ENCODE results near the gene SNCG. TPM values are rescaled to one million over a fixed set of nuclear protein-coding genes. Genes with fewer than 3 reads are reported as not detected.

SNCG gene
- polyA plus RNA-seq, 12 donors = 3.1 to 50.4 (median 4.4) TPM; not detected in 1

- no peak for DNase-seq
These were observed 1.8 kb downstream of the SNCG start for GRCh38 chr10:86960003-86960862.

- no peak for DNase-seq
These were observed 2.5 kb downstream of the SNCG start for GRCh38 chr10:86960863-86961434.

GRCh38 chr10:86961481-86962091 is 3.2 kb downstream of the SNCG start:
- DNase-seq = no peak

DNA sequence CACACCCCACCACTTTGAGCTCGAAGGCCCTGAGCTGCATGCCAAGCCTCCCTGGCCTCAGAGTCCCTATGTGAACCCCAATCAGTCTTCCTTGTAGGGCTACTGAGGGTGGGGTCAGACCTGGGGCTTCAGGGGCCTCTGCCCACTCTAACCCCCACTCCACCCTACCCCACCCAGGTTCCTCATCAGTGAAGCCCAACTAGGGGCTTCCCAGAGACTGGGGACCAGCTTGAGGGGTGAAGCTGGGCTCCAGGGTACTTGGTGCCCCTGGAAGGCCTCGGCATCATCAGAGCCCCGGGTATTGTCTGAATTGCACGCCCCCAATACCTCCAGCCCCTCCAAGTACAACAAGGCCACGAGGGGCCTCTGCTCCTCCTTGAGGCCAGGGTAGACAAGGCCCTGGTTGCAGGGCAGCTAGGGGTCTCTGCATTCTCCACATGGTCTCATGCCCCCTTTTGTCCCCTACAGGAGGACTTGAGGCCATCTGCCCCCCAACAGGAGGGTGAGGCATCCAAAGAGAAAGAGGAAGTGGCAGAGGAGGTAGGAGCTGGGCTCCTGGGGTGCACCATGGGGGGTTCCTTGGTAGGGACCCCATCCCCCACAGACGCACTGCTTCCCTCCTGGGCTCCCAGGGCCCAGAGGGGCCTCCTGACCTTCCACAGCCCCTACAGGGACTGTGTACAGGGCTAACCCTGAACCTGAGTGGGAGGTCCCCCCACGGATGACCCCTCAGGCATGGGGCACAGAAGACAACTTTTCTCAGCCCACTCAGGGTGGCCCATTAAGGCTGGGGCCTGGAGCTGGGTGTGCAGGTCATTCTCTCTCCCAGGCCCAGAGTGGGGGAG is 4.0 kb downstream of the SNCG start:
- no peak for DNase-seq

DNA sequence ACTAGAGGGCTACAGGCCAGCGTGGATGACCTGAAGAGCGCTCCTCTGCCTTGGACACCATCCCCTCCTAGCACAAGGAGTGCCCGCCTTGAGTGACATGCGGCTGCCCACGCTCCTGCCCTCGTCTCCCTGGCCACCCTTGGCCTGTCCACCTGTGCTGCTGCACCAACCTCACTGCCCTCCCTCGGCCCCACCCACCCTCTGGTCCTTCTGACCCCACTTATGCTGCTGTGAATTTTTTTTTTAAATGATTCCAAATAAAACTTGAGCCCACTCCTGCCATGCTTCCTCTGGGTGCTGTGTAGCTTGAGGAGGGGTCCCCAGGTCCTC is 4.5 kb downstream of the SNCG start:
- DNase-seq = no peak

DNA sequence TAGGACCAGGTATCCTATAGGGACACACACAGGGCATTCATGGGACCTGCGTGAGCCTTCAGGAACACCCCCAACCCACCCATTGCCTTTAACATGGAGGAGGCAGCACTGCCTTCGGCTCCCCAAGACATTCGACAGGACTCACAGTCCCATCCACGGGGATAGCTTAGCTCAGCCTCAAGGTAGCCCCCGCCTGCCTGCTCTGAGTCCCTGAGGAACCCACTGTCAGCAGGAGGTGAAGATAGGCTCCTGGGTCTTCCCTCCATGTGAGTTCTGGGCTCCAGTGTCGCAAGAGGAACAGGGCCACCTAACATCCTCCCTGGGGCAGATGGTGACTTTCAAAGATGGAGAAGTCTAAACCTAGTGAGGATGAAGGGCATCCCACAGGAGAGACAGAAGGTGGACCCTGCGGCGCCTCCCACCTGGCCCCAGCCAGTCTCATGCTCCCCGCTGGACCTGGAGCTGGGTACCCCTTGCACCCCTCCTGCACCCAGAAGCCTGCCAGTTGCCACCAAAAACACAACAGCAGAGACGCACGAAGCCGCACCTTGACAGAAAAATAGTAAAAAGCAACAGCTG is 5.0 kb downstream of the SNCG start:
- no peak for DNase-seq

DNA sequence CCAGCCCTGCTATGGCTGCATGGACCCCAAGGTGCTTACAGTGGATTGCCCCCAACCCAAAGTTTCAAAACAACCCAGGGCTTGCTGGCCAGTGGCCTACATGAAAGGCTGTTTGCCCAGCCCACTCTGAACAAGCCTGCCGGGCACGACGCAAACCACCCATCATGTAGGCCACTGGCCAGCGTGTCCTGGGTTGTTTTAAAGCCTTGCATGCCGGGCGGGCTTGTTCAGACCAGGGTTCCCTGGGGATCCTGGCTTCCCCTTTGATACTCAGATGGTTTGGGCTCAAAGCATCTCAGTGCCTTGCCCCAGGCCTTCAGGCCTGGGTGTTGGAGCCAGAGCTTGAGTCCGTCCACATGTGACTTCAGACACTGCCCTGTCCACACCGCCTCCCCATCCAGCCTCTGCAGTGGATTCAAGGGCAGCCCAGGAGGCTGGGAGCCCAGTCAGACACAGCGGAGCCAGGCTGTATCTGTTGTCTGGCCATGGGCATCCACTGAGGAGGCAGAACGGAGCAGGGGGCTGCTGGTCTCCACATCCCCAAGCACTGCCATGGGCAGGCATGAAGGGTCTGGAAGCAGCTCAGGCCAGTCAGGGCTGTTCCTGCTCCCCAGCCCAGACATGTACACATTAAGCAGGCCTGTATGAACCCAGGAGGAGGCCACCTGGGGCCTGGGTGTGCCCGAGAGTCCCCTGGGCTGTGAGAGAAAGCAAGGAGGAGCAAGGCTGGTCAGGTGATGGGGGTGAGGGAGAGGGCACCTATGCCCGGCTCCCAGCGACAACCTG is 5.9 kb downstream of the SNCG start:
- DNase-seq = no peak

GRCh38 chr10:86964847-86965190 is 6.4 kb downstream of the SNCG start:
- DNase-seq = no peak

GRCh38 chr10:86965986-86966654 is 7.7 kb downstream of the SNCG start:
- no peak for DNase-seq

DNA sequence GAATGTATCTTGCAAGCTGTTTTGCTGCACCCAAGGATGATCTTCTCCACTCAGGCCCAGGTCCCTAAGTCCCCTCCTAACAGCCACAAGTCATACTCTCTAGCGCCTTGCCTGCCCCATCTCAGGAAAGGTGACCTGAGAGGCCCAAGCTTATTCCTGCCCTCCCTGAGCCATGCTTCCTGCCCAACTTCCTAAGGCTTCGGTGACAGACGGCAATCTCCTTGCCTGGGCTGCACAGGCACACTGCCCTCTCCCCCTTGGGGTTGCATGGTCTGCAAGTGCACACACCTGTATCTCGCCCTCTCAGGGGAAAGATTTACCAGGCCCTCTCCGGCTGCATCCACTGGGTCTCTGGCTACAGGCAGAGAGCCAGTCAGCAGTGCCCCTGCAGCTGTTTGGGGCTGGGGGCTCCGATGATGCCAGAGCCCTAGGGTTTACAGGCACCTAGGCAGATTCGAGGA is 9.1 kb downstream of the SNCG start:
- DNase-seq = no peak

DNA sequence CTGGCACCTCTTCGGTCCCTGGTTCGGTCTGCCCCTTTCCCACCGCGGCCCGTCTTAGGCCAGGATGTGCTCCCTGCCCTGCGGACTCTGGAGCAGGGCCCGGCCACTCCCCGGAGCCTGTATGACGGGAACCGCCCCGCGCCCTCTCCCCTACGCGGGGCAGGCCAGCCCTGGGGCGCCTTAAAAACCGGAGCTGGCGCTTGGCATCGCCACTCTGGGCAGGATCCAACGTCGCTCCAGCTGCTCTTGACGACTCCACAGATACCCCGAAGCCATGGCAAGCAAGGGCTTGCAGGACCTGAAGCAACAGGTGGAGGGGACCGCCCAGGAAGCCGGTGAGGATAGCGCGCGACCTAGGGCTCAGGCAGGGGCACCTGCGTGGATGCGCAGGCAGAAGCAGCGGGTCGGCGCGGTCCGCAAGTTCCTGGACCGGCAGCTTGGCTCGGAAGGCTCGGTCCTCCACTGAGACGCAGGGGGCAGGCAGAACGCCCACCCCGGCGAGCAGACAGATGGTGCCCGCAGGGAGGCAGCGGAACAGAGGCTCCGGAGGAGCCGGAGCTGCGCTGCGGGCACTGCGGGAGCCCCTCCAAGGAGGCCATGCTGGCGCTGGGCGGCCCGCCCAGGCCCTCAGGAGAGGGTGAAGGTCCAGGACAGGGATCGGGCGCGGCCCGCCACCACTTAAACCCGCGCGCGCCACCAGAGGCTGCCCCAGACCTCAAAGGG is 10.0 kb downstream of the SNCG start, which contains the start of gene ADIRF:
Gene ADIRF, plus strand, starts transcription at position 212 of the 723 bp plus-strand sequence. Its CDS starts 63 bp downstream, at position 275.
- DNase-seq = no peak

- no peak for DNase-seq
These were observed 10.6 kb downstream of the SNCG start for GRCh38 chr10:86968994-86969355.

DNA sequence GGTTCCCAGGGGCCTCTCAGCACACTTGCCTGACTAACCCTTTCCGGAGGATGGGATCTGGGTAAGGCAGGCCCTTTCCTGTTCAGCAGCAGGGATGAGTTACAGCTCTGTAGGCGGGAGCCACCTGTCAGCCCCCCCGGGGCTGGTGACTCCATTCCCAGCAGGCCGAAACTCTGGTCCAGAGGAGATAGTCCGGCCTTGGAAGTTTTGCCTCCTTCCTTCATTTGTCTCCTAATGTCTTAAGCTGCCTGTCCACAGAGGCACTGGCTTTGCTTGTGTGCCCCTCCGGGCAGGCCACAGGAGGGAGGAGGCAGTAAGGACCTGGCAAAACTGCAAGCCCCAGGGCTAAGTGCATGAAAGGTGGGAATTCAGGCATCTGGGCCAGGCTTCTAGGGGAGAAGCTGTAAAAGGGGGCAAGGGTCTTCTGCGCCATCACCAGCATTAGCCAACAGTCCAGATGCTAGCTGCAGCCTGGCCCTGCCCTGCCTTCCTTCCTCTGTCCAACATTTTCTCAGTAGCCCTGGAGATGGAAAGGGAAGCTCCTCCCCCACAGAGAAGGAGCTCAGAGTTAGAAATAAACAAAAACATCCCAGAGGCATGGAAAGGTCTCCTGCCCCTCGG is 11.1 kb downstream of the SNCG start:
- DNase-seq = no peak

DNA sequence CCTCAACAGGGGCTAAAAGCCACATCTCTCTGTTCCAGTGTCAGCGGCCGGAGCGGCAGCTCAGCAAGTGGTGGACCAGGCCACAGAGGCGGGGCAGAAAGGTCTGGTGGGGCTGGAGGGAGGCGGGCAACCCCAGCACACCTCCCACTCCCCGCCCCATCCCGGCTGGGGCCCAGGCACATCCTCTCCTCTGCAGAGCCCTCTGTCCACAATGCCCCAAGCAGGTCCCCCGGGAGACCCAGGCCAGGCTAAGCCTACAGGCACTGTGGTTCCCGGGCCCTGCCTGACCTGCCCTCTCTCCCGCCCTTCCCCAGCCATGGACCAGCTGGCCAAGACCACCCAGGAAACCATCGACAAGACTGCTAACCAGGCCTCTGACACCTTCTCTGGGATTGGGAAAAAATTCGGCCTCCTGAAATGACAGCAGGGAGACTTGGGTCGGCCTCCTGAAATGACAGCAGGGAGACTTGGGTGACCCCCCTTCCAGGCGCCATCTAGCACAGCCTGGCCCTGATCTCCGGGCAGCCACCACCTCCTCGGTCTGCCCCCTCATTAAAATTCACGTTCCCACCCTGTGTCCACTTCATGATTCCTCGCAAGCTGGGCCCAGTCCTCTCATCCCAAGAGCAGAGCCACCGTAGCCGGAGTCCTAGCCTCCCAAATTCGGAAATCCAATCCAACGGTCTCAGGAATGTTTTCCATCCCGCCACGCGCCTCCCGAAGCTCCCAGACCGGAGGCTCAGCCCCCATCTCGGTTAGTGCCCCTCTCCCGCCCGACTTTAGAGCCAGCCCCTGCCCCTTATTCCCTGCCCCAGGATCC is 12.0 kb downstream of the SNCG start:
- peak; percentile 57 for DNase-seq

DNA sequence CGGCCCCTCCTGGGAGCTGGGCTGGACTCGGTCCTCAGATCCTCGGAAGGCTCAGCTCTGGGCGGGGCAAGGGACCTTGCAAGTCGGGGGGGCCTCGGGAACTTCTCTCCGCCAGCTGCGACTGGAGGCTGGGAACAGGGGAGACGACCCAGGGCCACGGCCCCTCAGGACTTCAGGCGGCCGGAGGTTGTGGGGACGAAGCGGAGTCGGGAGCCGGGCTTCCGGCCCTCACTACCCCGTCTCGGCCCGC is 12.5 kb downstream of the SNCG start:
- no peak for DNase-seq

DNA sequence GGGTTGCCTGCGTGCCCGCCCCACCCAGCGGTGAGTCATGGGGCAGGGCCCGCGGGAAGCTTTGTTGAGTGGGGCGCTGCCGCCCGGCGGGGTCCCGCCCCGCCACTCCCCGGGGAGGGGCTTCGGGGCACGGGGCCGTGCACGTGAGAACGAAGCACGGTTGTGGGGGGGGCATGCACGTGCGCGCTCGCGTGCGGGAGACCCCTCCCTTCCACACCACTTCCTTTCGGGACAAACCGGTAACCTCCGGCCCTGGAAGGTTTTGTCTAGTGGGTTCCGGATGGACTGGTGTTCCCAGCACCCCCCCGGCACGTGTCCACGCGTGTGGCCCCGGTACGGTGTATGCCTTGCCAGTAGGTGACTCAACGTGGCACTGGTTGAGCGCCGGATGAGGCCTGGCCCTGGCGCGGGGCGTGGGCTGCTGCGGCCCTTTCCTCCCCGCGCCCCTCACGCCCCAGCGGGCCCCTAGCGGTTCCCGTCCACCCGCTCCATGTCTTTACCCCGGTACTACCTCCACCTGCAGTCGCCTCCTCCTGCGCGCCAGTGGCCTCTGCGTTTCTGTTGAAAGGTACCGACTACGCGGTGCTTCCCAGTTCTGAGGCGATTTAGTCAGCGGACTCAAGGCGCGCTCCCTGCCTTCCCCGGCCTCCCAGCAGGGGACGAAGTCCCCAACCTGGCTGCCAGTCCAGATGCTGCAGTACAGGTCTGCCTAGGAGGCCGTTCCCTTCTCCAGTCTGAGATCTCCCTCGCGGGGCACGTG is 13.0 kb downstream of the SNCG start:
- DNase-seq = peak; percentile 91

- DNase-seq = no peak
These were observed 14.4 kb downstream of the SNCG start for GRCh38 chr10:86972613-86973380.

Data from muscle of arm (tissue), 12 donors.